ENCODE results near the gene ZNF618.

Gene ZNF618

DNA sequence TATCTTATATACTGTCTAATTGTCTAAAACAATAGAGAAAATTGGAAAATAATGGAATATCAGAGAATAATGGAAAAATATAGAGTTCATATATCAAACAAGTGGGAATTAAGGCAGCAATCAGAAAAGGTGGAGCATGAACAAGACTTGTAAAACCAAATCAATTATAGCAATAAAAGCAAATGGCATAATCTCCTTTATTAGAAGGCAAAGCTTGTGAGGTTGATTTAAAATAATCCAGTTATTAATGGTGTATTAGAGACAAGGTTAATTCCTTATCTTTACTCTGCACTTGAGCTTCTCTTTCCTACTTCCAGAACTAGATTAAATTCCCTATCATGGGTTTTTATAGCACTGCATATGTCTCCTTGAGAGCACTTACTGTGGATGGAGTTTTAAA lies 137.9 kb downstream of the ZNF618 start:
- H3K4me3 ChIP-seq (ENCODE audit: low read length): no peak overlapping the region
- H3K9me3 ChIP-seq (ENCODE audit: low read length): peaks cover 17% of the 10 kb centered on the region

DNA sequence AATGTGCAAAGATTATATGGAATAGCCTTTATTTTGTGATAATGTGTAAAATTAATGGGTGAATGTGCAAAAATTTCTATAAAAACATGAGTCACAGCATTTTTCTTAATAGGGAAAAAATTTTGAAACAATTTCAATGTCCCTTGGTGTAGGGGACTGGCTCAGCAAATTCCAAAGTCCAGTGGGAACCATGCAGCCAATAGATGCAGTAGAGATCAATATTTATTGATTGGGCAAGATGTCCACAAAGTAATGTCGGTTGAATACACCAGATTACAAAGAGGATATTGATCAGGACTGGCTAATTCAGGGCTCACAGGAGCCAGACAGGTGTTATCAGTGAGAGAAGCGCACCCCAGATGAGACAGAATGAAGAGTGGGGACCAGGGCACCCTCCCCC lies 139.5 kb downstream of the ZNF618 start:
- no peaks in the 10 kb centered on the region for H3K27me3 ChIP-seq (ENCODE audit: insufficient read depth, low read length)
- no peak overlapping the region for H3K4me3 ChIP-seq (ENCODE audit: low read length)
- H3K36me3 ChIP-seq (ENCODE audit: insufficient read depth, low read length): peaks cover 68% of the 10 kb centered on the region
- no peak overlapping the region for H2AFZ ChIP-seq (ENCODE audit: low read depth, low read length)
- no peaks in the 10 kb centered on the region for H3K4me1 ChIP-seq (ENCODE audit: insufficient read depth, low read length)
- peaks cover 14% of the 10 kb centered on the region for H3K9me3 ChIP-seq (ENCODE audit: low read length)

More for the DNA sequence above, 137.9 kb downstream of the ZNF618 start:
- H3K27me3 ChIP-seq (ENCODE audit: insufficient read depth, low read length): no peaks in the 10 kb centered on the region
- H3K4me1 ChIP-seq (ENCODE audit: insufficient read depth, low read length): no peaks in the 10 kb centered on the region
- H2AFZ ChIP-seq (ENCODE audit: low read depth, low read length): no peak overlapping the region
- H3K36me3 ChIP-seq (ENCODE audit: insufficient read depth, low read length): peaks cover 66% of the 10 kb centered on the region

DNA sequence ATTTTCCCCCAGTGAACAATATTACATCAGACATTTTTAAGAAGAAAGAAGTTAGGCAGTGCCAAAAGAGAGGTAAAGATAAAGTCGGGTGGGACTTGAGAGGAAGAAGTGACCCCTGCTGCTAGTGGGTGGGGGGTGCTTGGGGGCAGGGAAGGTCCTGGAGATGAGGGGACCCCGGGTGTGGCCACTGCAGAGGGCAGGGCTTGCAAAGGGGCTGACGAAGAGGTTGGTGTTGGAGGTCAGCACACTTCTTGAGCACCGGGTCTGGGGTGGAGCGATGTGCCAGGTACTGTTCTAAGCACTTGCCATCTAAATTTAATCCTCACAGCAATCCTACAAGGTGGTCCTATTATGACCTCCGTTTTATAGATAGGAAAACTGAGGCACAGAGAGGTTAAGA lies 140.0 kb downstream of the ZNF618 start:
- H3K27me3 ChIP-seq (ENCODE audit: insufficient read depth, low read length): no peaks in the 10 kb centered on the region
- peaks cover 9% of the 10 kb centered on the region for H3K9me3 ChIP-seq (ENCODE audit: low read length)
- H3K36me3 ChIP-seq (ENCODE audit: insufficient read depth, low read length): peaks cover 63% of the 10 kb centered on the region
- H3K4me3 ChIP-seq (ENCODE audit: low read length): no peak overlapping the region
- no peaks in the 10 kb centered on the region for H3K4me1 ChIP-seq (ENCODE audit: insufficient read depth, low read length)
- no peak overlapping the region for H2AFZ ChIP-seq (ENCODE audit: low read depth, low read length)

DNA sequence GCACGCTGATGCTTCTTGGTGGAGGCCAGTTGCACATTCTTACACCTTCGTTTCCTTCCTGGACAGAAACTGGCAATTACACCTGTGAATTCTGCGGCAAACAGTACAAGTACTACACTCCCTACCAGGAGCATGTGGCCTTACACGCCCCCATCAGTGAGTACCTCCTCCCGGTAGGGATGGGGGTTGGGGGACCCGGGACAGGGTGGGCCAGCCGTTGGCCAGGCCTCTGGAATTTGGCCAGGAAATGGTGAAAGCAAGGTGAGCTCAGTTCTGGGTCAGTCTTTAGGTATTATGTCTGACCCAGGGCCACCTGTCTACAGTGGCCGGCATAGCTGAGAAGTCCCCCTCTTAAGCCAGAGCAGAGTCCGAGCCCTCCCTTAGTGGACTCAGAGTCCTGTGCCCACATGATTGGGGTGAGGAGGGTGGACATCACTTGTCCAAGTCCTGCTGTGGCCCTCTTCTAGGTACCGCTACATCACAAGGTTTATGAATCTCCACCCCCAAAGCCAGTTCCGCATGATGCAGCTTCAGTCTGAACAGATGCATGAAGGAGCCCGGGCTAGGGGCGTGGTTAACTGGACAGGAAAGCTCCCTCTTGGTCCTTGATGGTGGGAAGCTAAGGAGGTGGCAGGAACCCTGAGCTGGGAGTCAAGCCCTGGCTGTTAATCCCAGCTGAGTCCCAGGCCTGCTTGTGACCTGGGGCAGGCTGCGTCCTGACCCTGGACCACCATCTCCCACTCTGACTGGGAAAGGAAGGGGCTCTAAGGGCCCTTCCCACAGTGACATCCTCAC lies 140.7 kb downstream of the ZNF618 start:
- Histone ChIP-seq H3K4me3 (ENCODE audit: low read length) (no peak overlapping the region), H3K27me3 (ENCODE audit: insufficient read depth, low read length) (no peaks in the 10 kb centered on the region), H2AFZ (ENCODE audit: low read depth, low read length) (no peak overlapping the region), H3K9me3 (ENCODE audit: low read length) (peaks cover 3% of the 10 kb centered on the region), H3K4me1 (ENCODE audit: insufficient read depth, low read length) (no peaks in the 10 kb centered on the region), H3K36me3 (ENCODE audit: insufficient read depth, low read length) (peaks cover 61% of the 10 kb centered on the region)

DNA sequence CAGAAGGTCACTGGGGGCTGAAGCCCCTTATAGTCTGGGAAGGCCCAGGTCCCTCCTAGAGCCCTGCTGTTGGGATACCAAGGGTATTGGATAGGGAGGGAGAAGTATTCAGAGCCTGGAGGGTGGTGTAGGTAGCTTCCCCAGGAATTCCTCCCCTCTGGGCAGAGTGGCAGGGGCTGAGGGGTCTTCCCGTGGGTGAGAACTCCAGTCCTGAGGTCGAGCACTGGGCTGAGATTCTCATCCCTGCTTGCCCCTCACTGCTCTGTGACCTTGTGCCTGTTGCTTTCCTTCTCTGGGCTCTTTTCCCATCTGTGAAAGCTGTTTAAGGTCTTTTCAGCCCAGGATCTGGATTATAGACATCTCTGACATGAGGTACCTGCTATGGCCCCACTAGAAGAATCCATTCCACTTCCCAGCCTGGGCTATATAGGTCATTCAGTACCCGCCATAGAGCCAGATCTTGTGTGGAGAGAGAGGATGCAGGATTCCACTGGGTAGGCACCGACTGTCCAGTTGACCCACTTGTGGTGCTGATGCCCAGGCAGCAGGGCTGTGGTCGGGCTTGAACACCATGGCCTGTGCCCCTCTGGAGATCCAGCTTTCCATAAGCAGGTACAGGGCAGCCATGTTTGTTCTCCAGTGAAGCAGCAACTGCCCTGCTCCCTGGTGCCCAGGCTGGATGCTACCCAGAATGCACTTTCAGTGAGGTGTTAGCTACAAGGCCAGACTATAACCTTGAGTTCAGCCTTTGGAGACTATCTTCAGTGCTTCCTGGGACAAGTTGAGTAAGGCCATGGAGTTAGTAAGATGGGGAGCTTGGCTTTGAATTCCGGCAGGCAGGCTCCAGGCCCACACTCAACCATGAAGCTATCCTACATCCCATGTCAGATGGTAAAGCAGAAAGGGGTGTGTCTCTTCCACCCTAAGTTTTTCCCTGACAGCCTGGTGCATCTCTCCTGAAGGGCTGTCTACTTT lies 141.9 kb downstream of the ZNF618 start:
- Histone ChIP-seq H3K4me1 (ENCODE audit: insufficient read depth, low read length) (no peaks in the 10 kb centered on the region), H3K4me3 (ENCODE audit: low read length) (no peak overlapping the region), H2AFZ (ENCODE audit: low read depth, low read length) (no peak overlapping the region), H3K9me3 (ENCODE audit: low read length) (peaks cover 3% of the 10 kb centered on the region), H3K27me3 (ENCODE audit: insufficient read depth, low read length) (no peaks in the 10 kb centered on the region), H3K36me3 (ENCODE audit: insufficient read depth, low read length) (peaks cover 58% of the 10 kb centered on the region)

DNA sequence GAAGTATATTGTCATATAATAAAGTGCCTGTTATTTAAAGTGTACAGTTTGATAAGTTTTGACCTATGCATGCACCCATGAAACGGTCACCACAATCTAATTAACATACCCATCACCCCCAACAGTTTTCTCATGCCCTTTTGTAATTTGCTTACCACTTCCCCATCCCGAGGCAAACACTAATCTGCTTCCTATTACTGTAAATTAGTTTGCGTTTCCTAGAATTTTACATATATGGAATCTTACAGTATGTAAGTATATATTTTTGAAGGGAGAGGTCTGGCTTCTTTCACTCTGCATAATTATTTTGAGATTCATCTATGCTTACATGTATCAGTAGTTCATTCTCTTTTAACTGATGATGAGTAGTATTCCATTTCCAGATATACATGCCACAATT lies 145.5 kb downstream of the ZNF618 start:
- no peak overlapping the region for H3K4me3 ChIP-seq (ENCODE audit: low read length)
- H2AFZ ChIP-seq (ENCODE audit: low read depth, low read length): no peak overlapping the region
- peaks cover 13% of the 10 kb centered on the region for H3K9me3 ChIP-seq (ENCODE audit: low read length)
- H3K27me3 ChIP-seq (ENCODE audit: insufficient read depth, low read length): no peaks in the 10 kb centered on the region
- H3K4me1 ChIP-seq (ENCODE audit: insufficient read depth, low read length): no peaks in the 10 kb centered on the region
- peaks cover 67% of the 10 kb centered on the region for H3K36me3 ChIP-seq (ENCODE audit: insufficient read depth, low read length)

DNA sequence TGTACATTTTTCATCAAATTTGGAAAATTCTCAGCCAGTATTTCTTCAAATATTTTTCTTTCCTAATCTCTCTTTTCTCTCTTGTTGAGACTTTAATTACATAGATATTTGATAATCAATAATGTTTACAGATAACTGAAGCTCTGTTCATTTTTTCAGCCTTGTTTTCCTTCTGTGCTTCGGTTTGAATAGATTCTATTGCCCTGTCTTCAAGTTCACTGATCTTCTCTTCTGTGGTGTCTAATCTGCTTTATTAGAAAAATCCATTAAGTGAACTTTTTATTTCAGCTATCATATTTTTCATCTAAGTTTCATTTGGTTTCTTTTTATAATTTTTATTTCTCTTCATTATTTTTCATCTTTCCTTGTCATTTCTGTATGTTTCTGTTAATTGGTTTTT lies 147.9 kb downstream of the ZNF618 start:
- Histone ChIP-seq H3K36me3 (ENCODE audit: insufficient read depth, low read length) (peaks cover 64% of the 10 kb centered on the region), H3K9me3 (ENCODE audit: low read length) (peaks cover 10% of the 10 kb centered on the region), H3K4me1 (ENCODE audit: insufficient read depth, low read length) (no peaks in the 10 kb centered on the region), H2AFZ (ENCODE audit: low read depth, low read length) (no peak overlapping the region), H3K27me3 (ENCODE audit: insufficient read depth, low read length) (no peaks in the 10 kb centered on the region), H3K4me3 (ENCODE audit: low read length) (no peak overlapping the region)

DNA sequence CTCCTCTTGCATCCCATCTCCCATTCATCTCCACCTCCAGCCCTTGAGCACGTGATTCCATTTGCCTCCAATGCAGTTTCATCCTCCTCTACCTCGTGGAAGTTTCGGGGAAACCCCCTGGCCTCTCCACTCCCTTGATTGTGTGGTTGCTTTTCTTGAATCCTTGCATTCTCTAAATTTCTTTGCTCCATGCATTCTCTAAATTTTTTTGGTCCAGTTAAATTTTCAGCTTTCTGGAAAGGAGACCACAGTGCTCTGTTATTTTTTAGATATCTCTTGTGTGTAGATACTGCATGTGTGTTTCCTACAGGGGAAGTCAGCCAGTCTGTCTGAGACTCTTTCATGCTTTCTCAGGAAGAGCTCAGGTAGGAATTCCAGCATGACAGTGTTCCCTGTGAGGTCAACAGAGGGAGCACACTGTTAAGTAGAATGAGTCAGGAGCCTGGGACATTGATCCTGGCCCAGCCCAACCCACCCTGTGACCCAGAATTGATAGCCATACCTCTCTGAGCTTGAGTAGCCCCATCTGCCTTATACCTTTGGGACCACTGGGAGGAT lies 149.2 kb downstream of the ZNF618 start:
- no peak overlapping the region for H2AFZ ChIP-seq (ENCODE audit: low read depth, low read length)
- no peaks in the 10 kb centered on the region for H3K4me1 ChIP-seq (ENCODE audit: insufficient read depth, low read length)
- H3K9me3 ChIP-seq (ENCODE audit: low read length): peaks cover 10% of the 10 kb centered on the region
- peaks cover 65% of the 10 kb centered on the region for H3K36me3 ChIP-seq (ENCODE audit: insufficient read depth, low read length)
- H3K4me3 ChIP-seq (ENCODE audit: low read length): no peak overlapping the region
- H3K27me3 ChIP-seq (ENCODE audit: insufficient read depth, low read length): no peaks in the 10 kb centered on the region

DNA sequence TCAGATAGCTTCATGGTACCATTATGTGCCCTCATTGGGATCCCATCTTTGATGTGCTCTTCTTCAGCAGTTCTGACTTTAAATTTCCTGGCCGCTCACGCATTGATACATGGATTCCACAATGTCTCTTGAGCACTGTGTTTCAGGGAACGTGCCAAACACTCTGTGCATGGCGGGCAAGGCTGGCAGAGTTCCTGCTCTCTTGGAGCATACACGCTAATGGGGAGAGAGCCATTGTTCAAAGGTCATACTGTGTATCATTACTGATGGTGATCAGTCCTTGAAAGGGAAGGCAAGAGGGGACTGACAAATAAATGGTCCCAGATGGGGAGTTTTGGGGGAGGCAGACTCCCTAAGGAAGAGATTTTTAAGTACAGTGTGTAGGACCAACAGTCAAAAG lies 149.7 kb downstream of the ZNF618 start:
- no peak overlapping the region for H2AFZ ChIP-seq (ENCODE audit: low read depth, low read length)
- H3K9me3 ChIP-seq (ENCODE audit: low read length): peaks cover 10% of the 10 kb centered on the region
- peaks cover 69% of the 10 kb centered on the region for H3K36me3 ChIP-seq (ENCODE audit: insufficient read depth, low read length)
- no peaks in the 10 kb centered on the region for H3K27me3 ChIP-seq (ENCODE audit: insufficient read depth, low read length)
- H3K4me3 ChIP-seq (ENCODE audit: low read length): no peak overlapping the region
- H3K4me1 ChIP-seq (ENCODE audit: insufficient read depth, low read length): no peaks in the 10 kb centered on the region

DNA sequence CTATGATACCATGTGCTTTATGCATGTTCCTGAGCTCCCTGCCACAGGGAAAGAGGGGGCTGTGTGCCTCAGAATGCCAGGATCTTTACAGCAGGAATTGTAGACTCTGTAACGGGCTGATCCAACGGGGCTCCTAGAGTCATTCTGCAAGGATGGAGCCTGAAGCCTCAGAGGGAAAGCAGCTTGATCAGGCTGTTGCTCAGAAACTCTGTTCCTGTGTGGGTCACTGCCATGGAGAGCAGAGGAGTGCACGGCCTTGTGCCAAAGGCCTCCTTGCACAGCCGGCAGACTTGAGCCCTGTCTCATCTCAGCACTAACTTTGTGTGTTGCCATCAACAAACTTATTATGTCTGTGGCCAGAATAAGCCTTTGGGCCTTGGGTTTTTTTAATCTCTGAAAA lies 150.2 kb downstream of the ZNF618 start:
- Histone ChIP-seq H3K27me3 (ENCODE audit: insufficient read depth, low read length) (no peaks in the 10 kb centered on the region), H3K36me3 (ENCODE audit: insufficient read depth, low read length) (peaks cover 75% of the 10 kb centered on the region), H3K4me3 (ENCODE audit: low read length) (no peak overlapping the region), H3K9me3 (ENCODE audit: low read length) (peaks cover 10% of the 10 kb centered on the region), H2AFZ (ENCODE audit: low read depth, low read length) (no peak overlapping the region), H3K4me1 (ENCODE audit: insufficient read depth, low read length) (no peaks in the 10 kb centered on the region)

DNA sequence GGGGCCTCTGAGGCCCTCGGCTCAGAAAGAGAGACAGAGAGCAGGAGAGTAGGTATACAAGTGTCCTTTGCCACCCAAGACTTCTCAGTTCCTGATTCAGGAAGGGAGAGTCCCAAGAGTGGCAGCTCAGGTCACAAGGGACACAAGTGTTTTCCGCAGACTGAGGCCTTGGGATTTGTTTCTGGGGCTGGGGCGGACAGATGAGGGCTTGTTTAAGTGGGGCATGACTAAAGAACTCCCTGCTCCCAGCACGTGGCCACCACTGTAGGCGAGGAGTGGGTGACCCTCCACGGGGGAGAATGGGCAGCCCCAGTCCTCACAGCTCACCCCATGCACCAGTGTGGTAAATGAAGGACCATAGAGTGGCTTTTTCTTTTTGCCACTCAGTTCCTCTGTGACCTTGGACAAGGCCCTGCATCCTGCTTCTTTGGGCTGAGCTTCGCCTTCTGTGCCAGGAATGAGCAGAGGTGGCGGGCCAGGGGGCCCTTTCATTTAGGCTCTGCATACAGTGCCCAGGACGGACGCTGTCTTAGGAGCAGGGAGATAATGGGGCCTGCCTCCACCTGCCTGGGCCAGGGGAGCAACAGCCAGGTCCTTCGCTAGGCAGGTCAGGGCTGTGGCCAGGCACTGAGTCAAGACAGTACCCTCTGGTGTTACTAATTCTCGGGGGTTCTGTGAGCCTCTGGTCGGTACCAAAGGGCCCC lies 151.2 kb downstream of the ZNF618 start:
- no peaks in the 10 kb centered on the region for H3K27me3 ChIP-seq (ENCODE audit: insufficient read depth, low read length)
- H3K36me3 ChIP-seq (ENCODE audit: insufficient read depth, low read length): peaks cover 76% of the 10 kb centered on the region
- H3K4me1 ChIP-seq (ENCODE audit: insufficient read depth, low read length): no peaks in the 10 kb centered on the region
- H3K9me3 ChIP-seq (ENCODE audit: low read length): peaks cover 10% of the 10 kb centered on the region
- no peak overlapping the region for H3K4me3 ChIP-seq (ENCODE audit: low read length)
- H2AFZ ChIP-seq (ENCODE audit: low read depth, low read length): no peak overlapping the region

DNA sequence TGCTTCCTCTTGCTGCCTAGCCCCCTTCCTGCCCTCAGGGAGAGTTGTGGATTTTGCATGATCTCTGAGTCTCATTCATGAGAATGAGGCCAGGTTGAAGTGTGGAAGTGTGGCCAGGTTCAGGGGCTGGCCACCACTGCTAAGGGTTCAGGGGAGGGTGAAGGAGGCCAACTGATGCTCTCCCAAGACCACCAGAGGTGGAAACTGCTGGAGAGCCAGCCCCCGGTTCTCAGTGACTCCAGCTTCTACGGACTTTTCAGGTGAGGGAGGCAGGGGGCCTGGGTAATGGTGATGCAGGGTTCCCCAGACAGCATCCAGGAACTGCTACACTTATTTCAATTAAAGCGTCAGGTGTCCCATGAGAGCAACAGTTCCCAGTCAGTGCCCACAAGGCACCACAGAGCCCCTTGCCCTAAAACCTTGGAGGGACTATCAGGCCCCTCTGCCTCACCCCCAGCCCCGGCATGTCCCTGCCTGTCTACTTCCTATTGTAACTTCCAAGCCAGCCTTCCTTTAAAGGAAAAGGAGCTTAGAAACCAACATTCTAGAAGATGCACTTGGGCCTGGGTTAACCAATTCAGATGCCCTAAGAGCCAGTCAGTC lies 151.9 kb downstream of the ZNF618 start:
- Histone ChIP-seq H3K4me3 (ENCODE audit: low read length) (no peak overlapping the region), H3K9me3 (ENCODE audit: low read length) (peaks cover 10% of the 10 kb centered on the region), H2AFZ (ENCODE audit: low read depth, low read length) (no peak overlapping the region), H3K4me1 (ENCODE audit: insufficient read depth, low read length) (no peaks in the 10 kb centered on the region), H3K36me3 (ENCODE audit: insufficient read depth, low read length) (peaks cover 82% of the 10 kb centered on the region), H3K27me3 (ENCODE audit: insufficient read depth, low read length) (no peaks in the 10 kb centered on the region)
